ENCODE measurements around the gene VWA2. TPM values are rescaled to one million over a fixed set of nuclear protein-coding genes. Genes with fewer than 3 reads are reported as not detected.

Gene VWA2
- total RNA-seq, 2 donors from 2014 or later, result not detected

- no peak overlapping the region for H3K27ac Mint-ChIP-seq
- H3K4me3 Mint-ChIP-seq, result no peak overlapping the region
- H3K4me1 Mint-ChIP-seq, result no peaks in the 10 kb centered on the region
- no peaks in the 10 kb centered on the region for H3K9me3 Mint-ChIP-seq
- no peak for ATAC-seq (replicated peaks)
- no peaks in the 10 kb centered on the region for H3K36me3 Mint-ChIP-seq (ENCODE audit: low read depth)
- H3K27me3 Mint-ChIP-seq, result peaks cover 11% of the 10 kb centered on the region
Observed at GRCh38 chr10:114278140-114278883, 39.3 kb downstream of the VWA2 start.

GRCh38 chr10:114278884-114279191 is 39.8 kb downstream of the VWA2 start:
- H3K4me1 Mint-ChIP-seq, result no peaks in the 10 kb centered on the region
- H3K9me3 Mint-ChIP-seq, result no peaks in the 10 kb centered on the region
- H3K36me3 Mint-ChIP-seq (ENCODE audit: low read depth), result no peaks in the 10 kb centered on the region
- no peak overlapping the region for H3K27ac Mint-ChIP-seq
- peaks cover 9% of the 10 kb centered on the region for H3K27me3 Mint-ChIP-seq
- no peak for ATAC-seq (replicated peaks)
- H3K4me3 Mint-ChIP-seq, result no peak overlapping the region

- H3K9me3 Mint-ChIP-seq, result no peaks in the 10 kb centered on the region
Observed at GRCh38 chr10:114279289-114279688, 40.2 kb downstream of the VWA2 start.

GRCh38 chr10:114279901-114280644 is 41.0 kb downstream of the VWA2 start:
- Mint-ChIP-seq H3K27me3 (peaks cover under 1% of the 10 kb centered on the region), H3K27ac (no peak overlapping the region), H3K4me3 (no peak overlapping the region), H3K4me1 (no peaks in the 10 kb centered on the region), H3K9me3 (no peaks in the 10 kb centered on the region), H3K36me3 (ENCODE audit: low read depth) (no peaks in the 10 kb centered on the region)
- ATAC-seq (replicated peaks), result no peak

More at GRCh38 chr10:114279289-114279688, 40.2 kb downstream of the VWA2 start:
- Mint-ChIP-seq H3K36me3 (ENCODE audit: low read depth) (no peaks in the 10 kb centered on the region), H3K4me1 (no peaks in the 10 kb centered on the region), H3K27ac (no peak overlapping the region), H3K27me3 (peaks cover 6% of the 10 kb centered on the region), H3K4me3 (no peak overlapping the region)
- ATAC-seq (replicated peaks), result no peak

GRCh38 chr10:114281006-114281405 is 42.0 kb downstream of the VWA2 start:
- Mint-ChIP-seq H3K36me3 (ENCODE audit: low read depth) (no peaks in the 10 kb centered on the region), H3K27me3 (no peaks in the 10 kb centered on the region), H3K4me1 (no peaks in the 10 kb centered on the region), H3K4me3 (no peak overlapping the region), H3K9me3 (no peaks in the 10 kb centered on the region), H3K27ac (no peak overlapping the region)
- ATAC-seq (replicated peaks), result no peak

GRCh38 chr10:114281461-114281860 is 42.4 kb downstream of the VWA2 start:
- no peaks in the 10 kb centered on the region for H3K36me3 Mint-ChIP-seq (ENCODE audit: low read depth)
- no peaks in the 10 kb centered on the region for H3K9me3 Mint-ChIP-seq
- no peaks in the 10 kb centered on the region for H3K27me3 Mint-ChIP-seq
- ATAC-seq (replicated peaks), result no peak
- no peak overlapping the region for H3K27ac Mint-ChIP-seq
- no peak overlapping the region for H3K4me3 Mint-ChIP-seq
- no peaks in the 10 kb centered on the region for H3K4me1 Mint-ChIP-seq

GRCh38 chr10:114282526-114282925 is 43.5 kb downstream of the VWA2 start:
- no peaks in the 10 kb centered on the region for H3K36me3 Mint-ChIP-seq (ENCODE audit: low read depth)
- no peak overlapping the region for H3K4me3 Mint-ChIP-seq
- no peak overlapping the region for H3K27ac Mint-ChIP-seq
- ATAC-seq (replicated peaks), result no peak
- H3K9me3 Mint-ChIP-seq, result no peaks in the 10 kb centered on the region
- no peaks in the 10 kb centered on the region for H3K27me3 Mint-ChIP-seq
- H3K4me1 Mint-ChIP-seq, result no peaks in the 10 kb centered on the region

- Mint-ChIP-seq H3K4me3 (no peak overlapping the region), H3K27ac (no peak overlapping the region), H3K9me3 (no peaks in the 10 kb centered on the region), H3K4me1 (no peaks in the 10 kb centered on the region), H3K36me3 (ENCODE audit: low read depth) (no peaks in the 10 kb centered on the region), H3K27me3 (no peaks in the 10 kb centered on the region)
- ATAC-seq (replicated peaks), result no peak
Observed at GRCh38 chr10:114283091-114283490, 44.0 kb downstream of the VWA2 start.

GRCh38 chr10:114283535-114284234 is 44.6 kb downstream of the VWA2 start:
- Mint-ChIP-seq H3K9me3 (no peaks in the 10 kb centered on the region), H3K4me1 (no peaks in the 10 kb centered on the region), H3K27ac (no peak overlapping the region), H3K27me3 (no peaks in the 10 kb centered on the region), H3K4me3 (no peak overlapping the region), H3K36me3 (ENCODE audit: low read depth) (no peaks in the 10 kb centered on the region)
- ATAC-seq (replicated peaks), result no peak

- H3K36me3 Mint-ChIP-seq (ENCODE audit: low read depth), result no peaks in the 10 kb centered on the region
- ATAC-seq (replicated peaks), result no peak
- H3K4me3 Mint-ChIP-seq, result no peak overlapping the region
- no peaks in the 10 kb centered on the region for H3K4me1 Mint-ChIP-seq
- H3K27me3 Mint-ChIP-seq, result no peaks in the 10 kb centered on the region
- H3K9me3 Mint-ChIP-seq, result no peaks in the 10 kb centered on the region
- H3K27ac Mint-ChIP-seq, result no peak overlapping the region
Observed at GRCh38 chr10:114284346-114285071, 45.5 kb downstream of the VWA2 start.

- H3K36me3 Mint-ChIP-seq (ENCODE audit: low read depth), result no peaks in the 10 kb centered on the region
- H3K4me3 Mint-ChIP-seq, result no peak overlapping the region
- H3K27me3 Mint-ChIP-seq, result no peaks in the 10 kb centered on the region
- no peaks in the 10 kb centered on the region for H3K4me1 Mint-ChIP-seq
- no peaks in the 10 kb centered on the region for H3K9me3 Mint-ChIP-seq
- no peak for ATAC-seq (replicated peaks)
- no peak overlapping the region for H3K27ac Mint-ChIP-seq
Observed at GRCh38 chr10:114285961-114286441, 46.9 kb downstream of the VWA2 start.

GRCh38 chr10:114286921-114287320 is 47.9 kb downstream of the VWA2 start:
- Mint-ChIP-seq H3K36me3 (ENCODE audit: low read depth) (no peaks in the 10 kb centered on the region), H3K27me3 (no peaks in the 10 kb centered on the region), H3K27ac (no peak overlapping the region), H3K4me3 (no peak overlapping the region), H3K4me1 (no peaks in the 10 kb centered on the region), H3K9me3 (no peaks in the 10 kb centered on the region)
- ATAC-seq (replicated peaks), result no peak

- H3K27me3 Mint-ChIP-seq, result no peaks in the 10 kb centered on the region
- H3K4me3 Mint-ChIP-seq, result no peak overlapping the region
- H3K9me3 Mint-ChIP-seq, result no peaks in the 10 kb centered on the region
- ATAC-seq (replicated peaks), result no peak
- H3K27ac Mint-ChIP-seq, result no peak overlapping the region
- H3K4me1 Mint-ChIP-seq, result no peaks in the 10 kb centered on the region
- no peaks in the 10 kb centered on the region for H3K36me3 Mint-ChIP-seq (ENCODE audit: low read depth)
Observed at GRCh38 chr10:114288424-114289095, 49.5 kb downstream of the VWA2 start.

- no peaks in the 10 kb centered on the region for H3K4me1 Mint-ChIP-seq
- no peaks in the 10 kb centered on the region for H3K27me3 Mint-ChIP-seq
- H3K27ac Mint-ChIP-seq, result no peak overlapping the region
- H3K4me3 Mint-ChIP-seq, result no peak overlapping the region
- ATAC-seq (replicated peaks), result no peak
- H3K36me3 Mint-ChIP-seq (ENCODE audit: low read depth), result no peaks in the 10 kb centered on the region
- no peaks in the 10 kb centered on the region for H3K9me3 Mint-ChIP-seq
Observed at GRCh38 chr10:114289096-114289436, 50.0 kb downstream of the VWA2 start.
